Cardiac fibroblast (primary cell): ENCODE results near the gene CEP112.

Experiments used
- DNase-seq, 2 donors: peaks; one replicate each; pipeline versions ENCODE4 v3.0.0 to v3.0.0-alpha.2; 2010; ENCODE audit warnings: low read depth in 2 of 2
- H3K4me3 ChIP-seq, 2 donors: replicated peaks in 1 of 2; 1 replicate in 1 of 2; 2 replicates in 1 of 2; pipeline ENCODE4 v1.5.1; 2011; ENCODE audit warnings: low read depth in 2 of 2, low read length in 2 of 2, mild to moderate bottlenecking in 2 of 2, moderate library complexity in 1 of 2
- CTCF ChIP-seq: IDR thresholded peaks from one replicate; pipeline ENCODE4 v1.5.1; 2011; ENCODE audit warnings: low read depth, mild to moderate bottlenecking, low read length, inconsistent platforms

Gene CEP112

GRCh38 chr17:66190738-66191592, 968 bp downstream of the CEP112 start:
- peak; percentile 59 to 81 for DNase-seq
- peak overlapping the region; percentile 65 to 69 for H3K4me3 ChIP-seq
- no peak for TF ChIP-seq CTCF

DNA sequence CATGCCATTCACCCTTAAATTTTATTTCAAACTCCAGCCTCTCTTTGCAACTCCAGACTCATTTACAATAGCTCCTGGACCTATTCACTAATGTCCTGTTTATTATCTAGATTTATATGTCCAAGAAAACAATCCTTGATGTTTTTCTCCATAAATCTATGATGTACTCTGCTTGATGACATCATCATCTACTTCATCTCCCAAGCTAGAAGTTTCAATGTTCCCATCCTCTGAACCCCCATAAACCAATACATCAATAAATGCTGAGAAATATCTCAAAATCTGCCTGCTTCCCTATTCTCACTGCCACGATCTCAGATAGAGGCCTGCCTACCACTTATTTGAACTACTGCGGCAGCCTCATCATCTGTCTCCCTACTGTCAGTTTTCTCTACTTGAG, 4.2 kb downstream of the CEP112 start:
- no peak for TF ChIP-seq CTCF
- H3K4me3 ChIP-seq = no peak overlapping the region
- no peak for DNase-seq

- H3K4me3 ChIP-seq = no peak overlapping the region
- TF ChIP-seq CTCF = no peak
- no peak for DNase-seq
These were observed 6.1 kb downstream of the CEP112 start for GRCh38 chr17:66185862-66186261.

GRCh38 chr17:66184392-66184791, 7.5 kb downstream of the CEP112 start:
- no peak for DNase-seq
- H3K4me3 ChIP-seq = no peak overlapping the region
- TF ChIP-seq CTCF = no peak

GRCh38 chr17:66183529-66183928, 8.4 kb downstream of the CEP112 start:
- TF ChIP-seq CTCF = no peak
- H3K4me3 ChIP-seq = no peak overlapping the region
- no peak for DNase-seq

- no peak for TF ChIP-seq CTCF
- DNase-seq = no peak
These were observed 13.3 kb downstream of the CEP112 start for GRCh38 chr17:66178642-66179041.

More at GRCh38 chr17:66178642-66179041, 13.3 kb downstream of the CEP112 start:
- H3K4me3 ChIP-seq = no peak overlapping the region
